Measurements from ENCODE around the gene PARD3B.

The PARD3B gene

DNA sequence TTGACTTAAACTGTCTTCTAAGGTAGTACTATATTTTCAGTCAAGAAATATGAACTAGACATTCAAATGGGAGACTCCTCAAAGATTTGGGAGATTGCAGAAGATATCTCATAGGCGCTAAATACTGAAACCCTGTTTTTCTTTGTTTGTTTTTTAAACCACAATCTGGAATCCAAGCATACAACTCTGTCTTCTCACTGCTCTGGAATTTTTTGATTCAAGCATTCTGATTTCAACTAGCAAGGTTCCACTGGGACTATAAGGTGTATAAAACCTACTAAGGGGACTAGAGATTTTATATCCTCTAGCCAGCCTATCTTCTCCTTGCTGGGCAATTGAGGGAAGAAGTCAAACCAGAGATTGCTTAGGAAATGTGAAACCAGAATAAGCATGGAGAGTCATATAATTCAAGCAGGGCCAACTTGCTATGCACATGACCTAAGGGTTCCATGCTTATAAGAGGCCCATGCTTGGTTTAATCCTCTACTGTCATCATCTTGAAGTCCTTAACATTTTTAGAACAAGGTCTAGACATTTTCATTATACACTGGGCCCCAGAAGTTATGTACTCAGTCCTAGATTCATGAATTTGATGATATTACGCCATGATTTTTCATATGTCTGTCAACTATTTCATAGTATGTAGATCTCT, 405.5 kb downstream of the PARD3B start:
- TF ChIP-seq, protein P1, sequence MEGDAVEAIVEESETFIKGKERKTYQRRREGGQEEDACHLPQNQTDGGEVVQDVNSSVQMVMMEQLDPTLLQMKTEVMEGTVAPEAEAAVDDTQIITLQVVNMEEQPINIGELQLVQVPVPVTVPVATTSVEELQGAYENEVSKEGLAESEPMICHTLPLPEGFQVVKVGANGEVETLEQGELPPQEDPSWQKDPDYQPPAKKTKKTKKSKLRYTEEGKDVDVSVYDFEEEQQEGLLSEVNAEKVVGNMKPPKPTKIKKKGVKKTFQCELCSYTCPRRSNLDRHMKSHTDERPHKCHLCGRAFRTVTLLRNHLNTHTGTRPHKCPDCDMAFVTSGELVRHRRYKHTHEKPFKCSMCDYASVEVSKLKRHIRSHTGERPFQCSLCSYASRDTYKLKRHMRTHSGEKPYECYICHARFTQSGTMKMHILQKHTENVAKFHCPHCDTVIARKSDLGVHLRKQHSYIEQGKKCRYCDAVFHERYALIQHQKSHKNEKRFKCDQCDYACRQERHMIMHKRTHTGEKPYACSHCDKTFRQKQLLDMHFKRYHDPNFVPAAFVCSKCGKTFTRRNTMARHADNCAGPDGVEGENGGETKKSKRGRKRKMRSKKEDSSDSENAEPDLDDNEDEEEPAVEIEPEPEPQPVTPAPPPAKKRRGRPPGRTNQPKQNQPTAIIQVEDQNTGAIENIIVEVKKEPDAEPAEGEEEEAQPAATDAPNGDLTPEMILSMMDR (conservative IDR thresholded peaks at IDR 0.05; ENCODE audit: low read depth) = no peak
- H3K27ac ChIP-seq = no peak overlapping the region
- DNase-seq (ENCODE audit: low spot score) = no peak
- CTCF ChIA-PET = no interaction called here
- POLR2A ChIA-PET (ENCODE audit: low non-redundant PET) = no interaction called here

DNA sequence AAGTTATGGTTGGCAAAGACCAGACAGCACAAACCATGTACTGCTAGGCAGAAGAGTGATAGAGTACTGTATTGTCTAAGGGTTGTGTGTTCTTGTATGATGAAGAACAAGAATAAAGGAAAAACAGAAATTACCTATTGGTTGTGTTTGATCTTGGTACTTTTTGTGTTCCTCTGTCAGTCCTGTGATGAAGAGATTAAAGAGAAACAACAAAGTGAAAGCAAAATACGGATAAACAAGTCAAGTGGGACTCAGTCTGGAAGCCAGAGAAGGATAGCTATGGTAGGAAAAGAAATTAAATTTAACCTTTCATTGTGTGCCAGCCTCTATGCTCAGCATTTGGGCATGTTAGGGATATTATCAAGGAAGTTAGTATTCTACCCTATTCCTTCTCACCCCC, 413.1 kb downstream of the PARD3B start:
- H3K27ac ChIP-seq = no peak overlapping the region
- DNase-seq (ENCODE audit: low spot score) = no peak
- CTCF ChIA-PET = no interaction called here
- POLR2A ChIA-PET (ENCODE audit: low non-redundant PET) = no interaction called here
- TF ChIP-seq, protein P1 (conservative IDR thresholded peaks at IDR 0.05; ENCODE audit: low read depth) = no peak

DNA sequence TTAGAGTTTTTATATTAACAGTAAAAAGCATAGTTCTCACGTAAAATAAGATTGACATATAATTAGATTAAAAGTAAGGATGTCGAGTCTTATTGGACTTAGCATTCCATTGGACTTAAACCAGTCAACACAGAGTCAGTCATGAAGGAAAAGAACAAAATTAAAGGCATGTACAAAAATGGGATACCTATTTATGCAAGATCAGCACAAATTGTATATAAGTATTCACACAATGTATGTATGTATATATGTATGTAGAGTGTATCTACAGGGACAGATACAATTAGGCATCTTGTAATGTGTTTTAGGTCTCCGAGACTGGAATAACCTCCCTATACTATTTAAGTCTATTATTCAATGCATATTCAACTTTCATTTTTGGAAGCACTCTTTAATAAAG, 419.1 kb downstream of the PARD3B start:
- ChIA-PET CTCF (no interaction called here), POLR2A (ENCODE audit: low non-redundant PET) (no interaction called here)
- TF ChIP-seq, protein P1 (conservative IDR thresholded peaks at IDR 0.05; ENCODE audit: low read depth) = no peak
- DNase-seq (ENCODE audit: low spot score) = no peak
- H3K27ac ChIP-seq = no peak overlapping the region

DNA sequence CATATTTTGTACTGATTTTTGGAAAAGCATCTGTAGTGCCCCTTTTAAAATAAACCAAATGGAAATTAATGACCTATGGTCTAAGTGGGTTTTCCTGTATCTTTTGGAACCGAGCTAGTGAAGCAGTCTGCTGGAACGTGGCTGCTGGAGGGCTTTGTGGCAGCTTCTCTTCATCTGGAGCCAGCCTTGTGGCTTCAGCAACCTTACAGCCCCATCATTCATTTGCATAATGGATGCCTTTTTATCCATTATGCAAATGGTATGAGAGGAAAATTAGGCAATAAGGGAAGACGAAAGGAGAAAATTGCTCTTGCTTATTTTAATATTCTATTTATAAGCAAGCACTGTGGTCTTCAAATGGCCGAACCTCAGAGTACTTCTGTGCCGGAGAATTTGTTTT, 421.0 kb downstream of the PARD3B start:
- ChIA-PET POLR2A (ENCODE audit: low non-redundant PET) (no interaction called here), CTCF (no interaction called here)
- TF ChIP-seq, protein P1 (conservative IDR thresholded peaks at IDR 0.05; ENCODE audit: low read depth) = no peak
- DNase-seq (ENCODE audit: low spot score) = no peak
- H3K27ac ChIP-seq = no peak overlapping the region

DNA sequence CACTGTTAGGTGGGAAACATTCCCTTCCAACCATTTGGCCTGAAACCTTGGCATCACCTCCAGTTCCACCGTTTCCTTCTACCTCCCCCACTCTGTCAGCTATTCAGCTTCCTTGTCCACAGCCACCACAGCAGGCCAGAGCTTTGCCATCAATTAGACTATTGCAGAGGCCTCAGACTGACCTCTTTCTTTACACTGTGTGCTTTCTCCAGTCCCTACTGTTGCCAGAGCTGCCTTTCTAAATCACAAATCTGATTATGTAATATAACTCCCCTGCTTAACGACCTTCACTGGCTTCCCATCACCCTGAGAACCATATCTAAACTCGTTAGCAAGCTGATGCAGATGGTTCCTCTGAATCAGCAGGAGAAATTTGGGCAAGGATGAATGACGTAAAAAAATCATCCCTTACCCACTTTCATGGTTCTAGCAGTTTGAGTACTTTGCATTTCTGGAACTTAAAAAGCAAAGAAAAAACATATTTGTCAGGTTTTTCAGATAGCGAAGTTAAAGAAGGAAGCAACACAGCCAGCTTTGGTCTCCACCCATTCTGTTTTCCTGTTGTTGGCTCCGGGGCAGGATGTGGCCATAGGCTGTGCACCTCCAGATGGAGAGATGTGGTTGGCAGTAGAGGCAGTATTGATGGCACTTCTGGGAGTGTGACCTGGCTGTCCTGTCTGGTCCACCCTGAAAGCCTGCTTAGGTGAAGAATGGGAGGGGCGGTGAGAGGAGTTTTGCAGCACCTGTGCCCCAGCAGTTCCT, 422.1 kb downstream of the PARD3B start:
- no peak for DNase-seq (ENCODE audit: low spot score)
- CTCF ChIA-PET = interaction anchor here (0.5 kb wide), 1 partner anchor 96 kb away, joined by 3 read pairs; no protein-coding TSS in a partner anchor
- no peak overlapping the region for H3K27ac ChIP-seq
- TF ChIP-seq, protein P1 (conservative IDR thresholded peaks at IDR 0.05; ENCODE audit: low read depth) = no peak
- POLR2A ChIA-PET (ENCODE audit: low non-redundant PET) = no interaction called here

DNA sequence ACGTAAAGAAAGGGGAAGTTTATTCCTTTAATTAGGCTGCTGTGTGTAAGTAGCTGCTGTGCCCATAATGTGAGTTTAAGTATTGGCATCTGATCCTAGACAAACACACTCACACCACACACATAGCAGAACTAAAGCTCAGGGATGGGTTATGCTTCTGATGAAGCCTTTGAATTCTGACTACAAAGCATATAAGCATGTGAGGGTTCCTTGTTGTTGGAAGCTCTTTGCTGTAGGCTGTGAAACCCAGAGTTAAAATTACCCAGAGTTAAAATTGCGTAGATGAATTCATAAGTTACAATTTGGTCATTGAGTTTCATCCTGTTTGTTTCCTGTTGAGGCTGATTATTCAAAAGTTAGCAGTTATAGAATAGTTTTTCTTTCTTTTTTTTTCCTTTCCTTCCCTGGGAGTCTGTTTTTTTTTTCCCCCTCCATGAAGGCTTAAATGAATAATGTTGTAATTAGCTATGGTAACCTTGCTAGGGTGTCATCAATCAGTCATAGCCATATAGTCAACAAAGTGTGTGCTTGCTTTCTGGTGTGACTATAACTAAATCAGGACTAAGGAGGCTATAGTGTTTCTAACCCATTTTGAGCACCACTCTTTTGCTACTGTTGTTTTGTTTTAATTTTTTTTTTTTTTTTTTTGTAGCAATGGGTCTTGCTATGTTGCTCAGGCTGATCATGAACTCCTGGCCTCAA, 426.1 kb downstream of the PARD3B start:
- POLR2A ChIA-PET (ENCODE audit: low non-redundant PET) = no interaction called here
- TF ChIP-seq, protein P1 (conservative IDR thresholded peaks at IDR 0.05; ENCODE audit: low read depth) = no peak
- no peak overlapping the region for H3K27ac ChIP-seq
- CTCF ChIA-PET = no interaction called here
- no peak for DNase-seq (ENCODE audit: low spot score)

Measured in RWPE1 (cell line).